Stimulated activated CD4-positive, alpha-beta T cell treated with anti-CD3 and anti-CD28 coated beads, Interleukin-12 subunit alpha, Interleukin-12 subunit beta, amount 100 ng/mL, for 4 hours (primary cell): ENCODE measurements around the gene RPL22L1.
"Not testable (repeated sequence)": the region's sequence is repeated elsewhere in the genome, so short reads cannot be mapped to it uniquely, and the experiment has no call there.

ENCODE experiments used
- DNase-seq: peaks from one replicate; pipeline ENCODE4 v3.0.0-alpha.2; 2020

The RPL22L1 gene

GRCh38 chr3:170869645-170870593 lies at the start of gene RPL22L1:
Gene RPL22L1 (minus strand): TSS chr3:170870195. CDS start chr3:170870167, 28 bp downstream.
- DNase-seq: peak; percentile 90

DNA sequence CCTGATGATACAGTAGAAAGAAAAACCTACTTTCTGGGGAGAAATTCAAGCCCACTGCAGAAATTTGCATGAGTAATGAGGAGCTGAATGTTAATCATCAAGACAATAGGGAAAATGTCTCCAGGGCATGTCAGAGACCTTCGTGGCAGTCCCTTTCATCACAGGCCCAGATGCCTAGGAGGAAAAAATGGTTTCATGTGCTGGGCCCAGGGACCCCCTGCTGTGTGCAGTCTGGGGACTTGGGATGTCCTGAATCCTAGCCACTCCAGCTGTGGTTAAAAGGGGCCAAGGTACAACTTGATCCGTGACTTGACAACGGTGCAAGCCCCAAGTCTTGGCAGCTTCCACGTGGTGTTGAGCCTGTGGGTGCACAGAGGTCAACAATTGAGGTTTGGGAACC lies 48.7 kb upstream of the RPL22L1 start:
- DNase-seq: no peak

- no peak for DNase-seq
Measured at GRCh38 chr3:170914690-170915089, 44.7 kb upstream of the RPL22L1 start.

DNA sequence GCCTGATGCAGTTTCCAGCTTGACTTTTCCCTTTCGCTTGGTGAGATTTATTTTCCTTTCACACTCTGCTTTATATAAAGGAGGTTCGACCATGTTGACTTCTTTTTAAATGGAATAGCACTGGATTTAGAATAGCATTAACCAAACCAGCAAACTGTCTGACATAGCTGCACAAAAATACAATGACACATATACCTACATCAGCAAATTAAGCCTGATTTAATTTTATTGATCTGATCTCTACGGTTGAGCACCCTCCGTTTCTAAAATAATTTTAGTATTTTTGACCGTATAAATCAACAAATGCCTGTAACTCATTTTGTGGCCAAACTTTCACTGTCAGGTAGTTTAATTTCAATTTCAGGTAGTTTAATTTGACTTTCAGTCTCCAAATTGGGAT lies 44.2 kb upstream of the RPL22L1 start:
- no peak for DNase-seq

DNA sequence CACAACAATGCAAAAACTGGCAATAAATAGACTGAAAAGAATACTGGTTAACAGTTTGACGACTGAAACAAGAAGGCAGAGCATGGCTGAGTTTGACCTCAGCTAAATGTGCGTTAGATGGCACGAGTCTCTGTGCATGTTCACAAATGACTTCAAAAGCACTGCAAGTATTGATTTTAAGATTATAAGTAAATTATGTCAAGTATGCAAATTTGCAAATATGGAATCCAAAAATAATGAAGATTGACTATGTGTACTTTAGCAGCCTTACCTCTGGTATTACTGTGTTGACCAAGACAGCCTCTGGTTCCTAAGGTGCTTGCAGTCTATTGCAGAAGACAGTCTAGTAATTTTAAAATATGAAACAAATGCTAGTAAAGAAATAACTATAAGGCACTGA lies 41.1 kb upstream of the RPL22L1 start:
- DNase-seq: no peak

GRCh38 chr3:170910542-170910941 lies 40.5 kb upstream of the RPL22L1 start:
- DNase-seq: no peak

GRCh38 chr3:170909129-170909903 lies 39.3 kb upstream of the RPL22L1 start:
- DNase-seq: no peak

DNA sequence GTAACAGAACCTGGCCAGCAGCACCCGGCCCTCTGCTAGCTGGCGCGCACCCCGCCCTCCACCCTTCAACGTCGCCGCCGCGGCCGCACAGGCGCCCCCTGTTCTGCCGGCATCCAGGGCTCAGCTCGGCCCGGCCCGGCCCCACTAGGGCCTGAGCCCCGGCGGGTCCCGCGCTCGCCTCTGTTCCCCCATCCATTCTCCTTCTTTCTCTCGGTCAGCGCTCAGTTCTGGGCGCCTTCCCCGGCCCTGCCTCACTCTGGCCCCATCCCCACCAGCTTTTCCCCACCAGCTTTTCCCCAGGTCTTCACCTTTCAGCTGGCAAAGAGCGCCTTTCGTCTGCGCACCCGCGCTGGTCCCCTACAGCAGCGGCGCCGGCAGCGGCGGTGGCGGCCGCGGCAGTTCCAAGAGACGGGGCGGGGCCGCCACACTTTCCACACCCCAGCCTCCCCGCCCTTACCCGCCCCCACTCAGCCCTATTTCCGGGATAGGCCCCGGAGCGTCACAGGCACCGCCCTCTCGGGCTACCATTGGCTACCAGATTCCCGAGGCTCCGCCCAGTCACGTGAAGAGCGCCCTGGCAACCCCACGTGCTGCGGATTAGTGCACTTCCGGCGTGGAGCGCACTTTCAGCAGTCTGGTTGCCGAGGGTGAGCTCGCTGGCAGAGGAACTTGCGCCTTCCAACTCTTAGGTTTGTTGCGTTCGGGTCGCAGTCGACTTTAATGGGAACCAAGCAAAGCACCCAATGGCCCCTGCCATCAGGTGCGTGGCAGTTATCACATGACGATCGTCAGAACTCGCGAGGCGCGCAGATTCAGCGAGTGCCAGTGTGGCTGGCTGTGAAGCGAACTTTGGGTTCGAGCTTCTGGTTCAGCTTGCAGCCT lies 38.5 kb upstream of the RPL22L1 start, which contains the start of gene EIF5A2:
Gene EIF5A2, minus strand, starts transcription at position 403 of the 882 bp plus-strand sequence. CDS start 831 bp downstream, outside the sequence.
- DNase-seq: peak; percentile 93

- peak; percentile 1 for DNase-seq
Measured at GRCh38 chr3:170907637-170908234, 37.7 kb upstream of the RPL22L1 start.

DNA sequence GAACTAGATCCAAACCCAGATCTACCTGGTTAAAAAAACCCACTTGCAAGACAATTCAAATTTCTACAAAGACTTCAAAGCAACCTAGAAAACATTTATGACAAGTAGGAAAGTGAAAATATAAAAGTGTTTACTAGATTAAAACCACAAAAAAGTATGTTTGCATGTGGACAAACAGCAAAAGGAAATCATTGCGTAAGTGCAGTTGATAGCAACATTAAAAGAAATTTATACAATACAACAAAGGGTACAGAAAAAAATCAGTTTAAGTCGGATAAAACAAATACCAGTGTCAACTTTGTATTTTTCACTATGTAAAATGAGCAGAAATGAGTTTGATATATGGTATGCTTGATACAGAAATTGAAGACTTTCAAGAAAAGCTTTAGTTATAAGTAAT lies 35.9 kb upstream of the RPL22L1 start:
- DNase-seq: no peak

- DNase-seq: no peak
Measured at GRCh38 chr3:170903123-170903522, 33.1 kb upstream of the RPL22L1 start.

DNA sequence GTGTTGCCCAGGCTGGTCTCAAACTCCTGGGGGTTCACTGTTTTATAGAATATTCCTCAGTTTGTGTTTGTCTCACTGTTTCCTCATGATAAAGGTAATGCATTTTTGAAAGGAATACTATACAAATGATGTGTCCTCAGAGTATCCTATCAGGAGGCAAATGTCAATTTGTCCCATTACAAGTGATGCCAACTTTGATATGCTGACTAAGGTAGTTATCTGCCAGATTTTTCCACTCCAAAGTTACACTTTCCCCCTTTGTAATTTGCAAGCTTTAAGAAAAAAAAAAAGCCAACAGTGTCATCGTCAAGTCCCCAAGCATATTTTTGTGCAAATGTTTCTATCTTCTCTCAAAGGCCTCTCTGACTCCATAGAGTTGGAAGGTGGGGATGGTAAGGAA lies 29.5 kb upstream of the RPL22L1 start:
- no peak for DNase-seq

- no peak for DNase-seq
Measured at GRCh38 chr3:170897978-170898377, 28.0 kb upstream of the RPL22L1 start.

GRCh38 chr3:170897199-170897598 lies 27.2 kb upstream of the RPL22L1 start:
- not testable (repeated sequence) for DNase-seq

GRCh38 chr3:170896781-170897180 lies 26.8 kb upstream of the RPL22L1 start:
- no peak for DNase-seq

- DNase-seq: not testable (repeated sequence)
Measured at GRCh38 chr3:170896333-170896732, 26.3 kb upstream of the RPL22L1 start.

GRCh38 chr3:170893895-170894294 lies 23.9 kb upstream of the RPL22L1 start:
- no peak for DNase-seq

DNA sequence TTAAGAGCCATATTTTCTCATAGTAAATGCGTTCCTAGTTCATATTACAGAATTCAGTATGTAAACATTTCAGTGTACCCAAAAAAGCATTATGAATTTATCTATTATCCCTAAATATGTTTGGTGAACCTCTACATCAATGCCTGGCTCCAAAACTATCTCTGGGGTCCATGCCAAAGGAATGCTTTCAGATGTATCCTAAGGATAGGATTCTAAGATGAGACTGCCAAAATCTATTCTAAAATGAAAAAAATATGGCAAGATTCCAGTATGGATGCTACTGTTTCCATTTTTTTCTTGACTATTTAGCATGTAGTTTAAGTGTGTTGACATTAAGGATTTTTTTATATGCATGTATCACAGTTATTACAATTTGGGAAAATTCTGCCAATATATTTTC lies 19.6 kb upstream of the RPL22L1 start:
- no peak for DNase-seq

- no peak for DNase-seq
Measured at GRCh38 chr3:170889132-170889531, 19.1 kb upstream of the RPL22L1 start.

- not testable (repeated sequence) for DNase-seq
Measured at GRCh38 chr3:170884109-170884930, 14.3 kb upstream of the RPL22L1 start.

DNA sequence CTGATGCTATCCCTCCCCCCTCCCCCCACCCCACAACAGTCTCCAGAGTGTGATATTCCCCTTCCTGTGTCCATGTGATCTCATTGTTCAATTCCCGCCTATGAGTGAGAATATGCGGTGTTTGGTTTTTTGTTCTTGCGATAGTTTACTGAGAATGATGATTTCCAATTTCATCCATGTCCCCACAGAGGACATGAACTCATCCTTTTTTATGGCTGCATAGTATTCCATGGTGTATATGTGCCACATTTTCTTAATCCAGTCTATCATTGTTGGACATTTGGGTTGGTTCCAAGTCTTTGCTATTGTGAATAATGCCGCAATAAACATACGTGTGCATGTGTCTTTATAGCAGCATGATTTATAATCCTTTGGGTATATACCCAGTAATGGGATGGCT lies 8.7 kb upstream of the RPL22L1 start:
- DNase-seq: not testable (repeated sequence)
